ENCODE measurements around the gene RAN. TPM values are rescaled to one million over a fixed set of nuclear protein-coding genes. Genes with fewer than 3 reads are reported as not detected.
"Not testable (repeated sequence)": the region's sequence is repeated elsewhere in the genome, so short reads cannot be mapped to it uniquely, and the experiment has no call there.

Gene RAN
- total RNA-seq, 1 donor from 2014 or later, result 223 TPM

- intact Hi-C loops (cut with DNase I); ATAC-seq; DNase-seq (ENCODE audit: low spot score): not testable (repeated sequence)
Measured at GRCh38 chr12:130875708-130876107, 3.8 kb downstream of the RAN start.

GRCh38 chr12:130876297-130876696 is 4.4 kb downstream of the RAN start:
- DNase-seq (ENCODE audit: low spot score), result no peak
- intact Hi-C loops (cut with DNase I), result no loop called here
- no peak for ATAC-seq

- no peak for ATAC-seq
Measured at GRCh38 chr12:130876758-130877157, 4.9 kb downstream of the RAN start.

DNA sequence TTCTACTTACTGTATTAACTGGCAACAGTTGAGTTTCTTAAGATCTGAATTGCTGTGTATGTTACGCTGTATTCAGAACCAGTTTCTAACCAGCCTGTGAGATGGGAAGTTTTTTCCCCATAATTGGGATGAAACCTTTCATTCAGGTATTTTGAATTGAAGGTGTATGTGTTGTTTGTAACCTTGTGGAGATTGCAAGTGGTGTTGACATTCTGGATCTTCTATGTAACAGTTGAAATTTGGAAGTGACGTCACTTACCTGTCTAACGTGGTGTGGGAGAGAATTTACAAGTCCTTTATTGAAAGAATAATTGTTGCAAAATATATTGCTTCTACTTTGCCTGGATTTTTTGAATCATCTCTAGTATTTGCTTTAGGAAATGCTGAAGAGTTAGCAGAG is 5.5 kb downstream of the RAN start:
- intact Hi-C loops (cut with DNase I), result no loop called here
- ATAC-seq, result no peak
- DNase-seq (ENCODE audit: low spot score), result no peak

More at GRCh38 chr12:130876758-130877157, 4.9 kb downstream of the RAN start:
- no peak for DNase-seq (ENCODE audit: low spot score)
- intact Hi-C loops (cut with DNase I), result no loop called here

DNA sequence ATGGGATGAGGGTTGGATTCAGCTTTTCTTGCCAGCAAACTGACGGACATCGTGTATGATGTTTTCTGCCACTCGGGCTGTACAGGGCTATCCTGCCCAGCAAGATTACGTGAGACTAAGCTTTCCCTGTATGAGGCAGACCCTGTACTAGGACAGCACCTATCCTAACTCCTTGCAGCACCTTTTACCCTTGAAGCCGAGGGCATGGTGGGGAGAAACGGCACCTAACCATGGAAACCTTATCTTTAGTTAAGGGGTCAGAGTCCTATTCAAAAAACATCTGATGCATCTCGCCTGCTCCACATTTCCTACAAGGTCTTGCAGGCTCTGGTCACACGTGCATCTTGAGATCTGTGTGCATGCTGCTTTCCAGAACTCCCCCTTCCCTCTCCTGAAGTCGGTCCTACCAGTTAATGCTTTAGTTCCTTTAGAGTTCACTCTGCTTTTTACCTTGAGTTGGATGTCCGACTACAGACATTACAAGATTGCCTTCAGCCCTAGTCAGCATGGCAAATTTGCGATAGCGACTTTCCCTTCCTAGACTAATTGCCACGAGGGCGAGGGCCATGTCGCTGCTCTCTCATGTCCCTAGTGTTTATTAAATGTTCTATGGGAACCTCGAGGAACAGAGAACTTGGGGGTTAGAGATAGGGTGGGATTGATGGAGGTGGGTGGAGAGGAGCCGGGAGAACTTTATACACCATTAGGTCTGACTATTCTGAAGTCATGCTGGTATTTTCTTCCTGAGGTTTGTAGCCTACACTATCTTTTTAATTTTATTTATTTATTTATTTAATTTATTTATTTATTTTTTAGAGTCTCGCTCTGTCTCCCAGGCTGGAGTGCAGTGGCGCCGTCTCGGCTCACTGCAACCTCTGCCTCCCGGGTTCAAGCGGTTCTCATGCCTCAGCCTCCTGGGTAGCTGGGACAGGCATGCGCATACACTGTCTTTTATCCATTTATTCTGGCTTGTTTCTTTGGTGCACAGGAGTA is 6.6 kb downstream of the RAN start:
- no peak for DNase-seq (ENCODE audit: low spot score)
- no peak for ATAC-seq
- intact Hi-C loops (cut with DNase I), result no loop called here

DNA sequence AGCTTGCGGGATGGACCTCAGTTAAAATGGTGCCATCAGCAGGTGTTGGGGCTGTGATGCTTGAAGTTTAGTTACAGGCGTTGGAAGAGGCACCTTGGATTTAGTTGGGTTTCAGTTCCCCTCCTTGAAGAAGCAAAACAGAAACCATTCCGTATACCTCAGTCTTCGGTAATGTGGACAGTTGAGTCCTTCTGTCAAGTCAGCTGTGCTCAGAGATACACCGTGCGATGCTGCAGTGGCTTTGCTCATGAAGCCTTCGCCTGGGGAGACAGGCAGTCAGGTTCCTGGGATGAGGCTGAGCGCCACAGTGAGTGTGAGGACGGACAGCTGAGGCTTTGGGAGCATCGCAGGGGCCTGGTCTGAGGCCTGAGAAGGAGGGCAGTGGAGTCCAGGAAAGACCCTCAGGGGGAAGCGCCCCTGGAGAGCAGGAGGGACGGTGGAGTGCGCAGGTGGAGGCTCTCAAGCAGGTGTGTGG is 7.4 kb downstream of the RAN start:
- intact Hi-C loops (cut with DNase I), result no loop called here
- DNase-seq (ENCODE audit: low spot score) (no peak), ATAC-seq (no peak)

DNA sequence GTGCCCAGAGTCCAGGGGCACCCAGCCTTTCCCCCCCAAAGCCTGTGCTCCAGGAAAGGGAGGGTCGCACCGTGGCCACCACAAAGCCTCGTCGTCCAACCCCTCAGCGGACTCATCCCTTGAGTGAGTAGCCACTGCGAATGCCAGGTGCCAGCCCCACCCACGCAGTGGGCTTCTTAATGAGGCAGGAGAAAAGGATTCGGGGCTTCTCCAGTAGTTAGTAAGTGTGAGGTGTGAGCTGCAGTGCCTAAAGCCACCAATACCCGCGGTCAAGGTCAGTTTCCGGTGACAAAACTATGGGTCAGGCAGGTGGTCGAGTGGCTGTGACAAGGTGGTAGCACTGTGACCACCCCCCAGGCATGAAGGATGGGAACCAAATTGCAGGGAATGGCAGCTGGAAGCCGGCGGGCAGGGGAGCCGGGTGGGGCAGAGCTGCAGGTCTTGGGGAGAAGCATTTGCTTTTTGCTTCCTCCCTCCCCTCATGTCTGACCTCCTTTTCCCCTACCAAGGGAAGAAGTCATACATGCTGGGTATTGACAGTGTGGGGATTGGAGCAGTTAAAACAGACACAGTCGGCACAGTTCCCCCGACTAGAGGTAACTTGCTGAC is 8.0 kb downstream of the RAN start:
- ATAC-seq, result peak; percentile 40
- intact Hi-C loops (cut with DNase I), result no loop called here
- no peak for DNase-seq (ENCODE audit: low spot score)

DNA sequence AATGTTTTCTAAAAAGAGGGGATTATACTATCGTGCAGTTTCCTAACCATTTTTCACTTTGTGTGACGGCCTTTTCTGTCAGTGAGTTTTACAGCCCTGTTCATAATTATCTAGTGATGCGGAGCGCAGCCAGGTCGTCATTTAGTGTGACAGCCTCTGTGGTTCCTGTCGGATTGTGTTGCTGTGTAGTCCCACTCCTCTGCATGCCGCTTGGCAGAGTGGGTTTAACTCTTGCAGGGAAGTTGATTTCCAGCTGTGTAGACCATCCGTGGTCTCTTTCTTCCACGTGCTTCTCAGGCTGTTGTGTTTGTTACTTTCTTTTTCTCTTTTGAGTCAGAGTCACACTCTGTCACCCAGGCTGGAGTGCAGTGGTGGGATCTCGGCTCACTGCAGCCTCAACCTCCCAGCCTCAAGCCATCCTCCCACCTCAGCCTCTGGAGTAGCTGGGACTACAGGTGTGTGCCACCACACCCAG is 8.6 kb downstream of the RAN start:
- DNase-seq (ENCODE audit: low spot score) (no peak), ATAC-seq (no peak)
- intact Hi-C loops (cut with DNase I), result no loop called here

GRCh38 chr12:130881046-130881445 is 9.2 kb downstream of the RAN start:
- intact Hi-C loops (cut with DNase I), result no loop called here
- ATAC-seq (no peak), DNase-seq (ENCODE audit: low spot score) (no peak)

- ATAC-seq (no peak), DNase-seq (ENCODE audit: low spot score) (no peak)
- intact Hi-C loops (cut with DNase I), result no loop called here
Measured at GRCh38 chr12:130881548-130881947, 9.7 kb downstream of the RAN start.

DNA sequence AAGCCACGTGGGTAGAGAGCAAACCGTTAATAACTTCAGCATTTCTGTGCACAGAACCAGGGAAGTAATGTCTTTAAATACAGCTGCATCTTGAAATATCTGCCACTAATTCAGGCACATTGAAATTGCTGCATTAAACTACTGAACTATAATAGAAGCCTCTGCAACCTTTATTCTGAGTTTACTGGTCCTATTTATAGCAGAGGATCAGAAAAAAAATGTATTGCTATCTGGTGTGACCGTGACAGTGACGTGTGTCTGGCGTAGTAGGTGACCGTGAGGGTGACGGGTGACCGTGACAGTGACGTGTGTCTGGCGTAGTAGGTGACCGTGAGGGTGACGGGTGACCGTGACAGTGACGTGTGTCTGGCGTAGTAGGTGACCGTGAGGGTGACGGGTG is 15.3 kb downstream of the RAN start:
- DNase-seq (ENCODE audit: low spot score); intact Hi-C loops (cut with DNase I); ATAC-seq: not testable (repeated sequence)

GRCh38 chr12:130904064-130904463 is 32.2 kb downstream of the RAN start:
- DNase-seq (ENCODE audit: low spot score) (no peak), ATAC-seq (no peak)
- intact Hi-C loops (cut with DNase I), result no loop called here

- intact Hi-C loops (cut with DNase I); ATAC-seq; DNase-seq (ENCODE audit: low spot score): not testable (repeated sequence)
Measured at GRCh38 chr12:130904936-130905455, 33.1 kb downstream of the RAN start.

- intact Hi-C loops (cut with DNase I), result no loop called here
- ATAC-seq (no peak), DNase-seq (ENCODE audit: low spot score) (no peak)
Measured at GRCh38 chr12:130909111-130909510, 37.2 kb downstream of the RAN start.

- no peak for ATAC-seq
- intact Hi-C loops (cut with DNase I), result no loop called here
- DNase-seq (ENCODE audit: low spot score), result no peak
Measured at GRCh38 chr12:130911193-130911592, 39.3 kb downstream of the RAN start.

DNA sequence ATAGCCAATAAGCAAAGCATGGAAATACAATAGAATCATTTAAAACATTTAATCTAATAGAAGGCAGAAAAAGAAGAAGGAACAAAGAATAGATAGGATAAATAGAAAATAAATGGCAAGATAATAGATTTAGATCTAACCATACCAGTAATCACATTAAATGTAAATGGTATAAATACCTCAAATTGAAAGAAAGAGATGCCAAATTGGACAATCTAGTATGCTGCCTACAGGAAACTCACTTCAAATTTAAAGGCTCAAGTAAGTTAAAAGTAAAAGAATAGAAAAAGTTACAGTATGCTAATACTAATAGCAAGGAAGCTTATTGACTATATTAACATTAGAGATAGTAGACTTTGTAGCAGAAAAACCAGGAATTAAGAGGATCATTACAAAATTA is 40.1 kb downstream of the RAN start:
- intact Hi-C loops (cut with DNase I), result no loop called here
- DNase-seq (ENCODE audit: low spot score) (no peak), ATAC-seq (no peak)

DNA sequence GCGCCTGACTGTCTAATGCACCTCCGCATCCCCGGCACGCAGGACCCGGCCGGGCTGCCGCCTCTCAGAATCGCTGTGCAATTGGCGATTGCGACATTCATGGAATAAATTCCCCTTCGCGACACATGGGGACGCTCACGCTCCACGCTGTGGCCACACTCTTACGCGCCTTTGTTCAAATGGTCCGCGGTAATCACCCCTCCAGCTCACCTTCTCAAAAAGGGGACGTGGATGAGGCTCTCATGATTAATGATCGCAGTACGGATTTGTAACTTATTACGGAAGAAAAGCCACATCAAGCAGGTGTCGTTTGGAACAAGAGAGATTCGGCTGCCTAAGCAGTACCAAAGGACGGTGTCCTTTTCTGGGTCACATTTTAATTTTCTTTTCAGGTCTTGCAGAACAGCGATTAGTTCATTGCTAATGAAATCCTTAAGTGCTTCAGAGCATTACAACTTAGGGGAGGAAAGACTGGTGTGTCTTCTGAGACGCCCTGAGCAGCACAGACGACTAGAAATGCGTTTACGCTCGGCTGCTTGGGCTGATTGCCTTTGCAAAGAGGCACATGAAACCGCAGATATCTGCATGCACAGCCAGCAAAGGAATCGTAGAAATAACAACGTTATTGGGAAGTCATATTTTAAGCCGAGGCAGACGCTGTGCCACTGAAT is 44.5 kb downstream of the RAN start:
- ATAC-seq (peak; percentile 82), DNase-seq (ENCODE audit: low spot score) (peak; percentile 83)
- intact Hi-C loops (cut with DNase I), result no loop called here

GRCh38 chr12:130917607-130918006 is 45.7 kb downstream of the RAN start:
- ATAC-seq (no peak), DNase-seq (ENCODE audit: low spot score) (no peak)
- intact Hi-C loops (cut with DNase I), result no loop called here

- ATAC-seq, result no peak
- no peak for DNase-seq (ENCODE audit: low spot score)
- intact Hi-C loops (cut with DNase I), result no loop called here
Measured at GRCh38 chr12:130919086-130919485, 47.2 kb downstream of the RAN start.
